ENCODE results near the gene ZFAND5.

- no peak for TF ChIP-seq CTCF (IDR thresholded peaks at IDR 0.05)
- no peak for TF ChIP-seq POLR2AphosphoS5 (IDR thresholded peaks at IDR 0.05)
- no peak for TF ChIP-seq POLR2A (IDR thresholded peaks at IDR 0.05)
Observed at GRCh38 chr9:72356041-72356582, 8.9 kb downstream of the ZFAND5 start.
